Keratinocyte (primary cell): Measurements from ENCODE around the gene CCDC116. TPM values are rescaled to one million over a fixed set of nuclear protein-coding genes. Genes with fewer than 3 reads are reported as not detected.

ENCODE experiments used
- DNase-seq: peaks from one replicate; pipeline ENCODE4 v3.0.0-alpha.2; 2011; ENCODE audit warnings: low read depth, missing footprints, low spot score
- FAIRE-seq: peaks from 2 replicates; lab custom pipeline; 2011; peaks lifted over from hg19 to GRCh38; lab: Jason Lieb, UNC
- H2AFZ ChIP-seq: 2 replicates; pipeline ENCODE4 v1.6.0; 2012; ENCODE audit warnings: low read length, control low read depth, inconsistent platforms; ENCODE audit not compliant: control insufficient read depth
- H3K27ac ChIP-seq: 2 replicates; pipeline ENCODE4 v1.5.1; 2011; ENCODE audit warnings: low read length; ENCODE audit not compliant: control insufficient read depth, insufficient read depth
- H3K27me3 ChIP-seq: 3 replicates; pipeline ENCODE4 v1.6.0; 2011; ENCODE audit warnings: low read length; ENCODE audit not compliant: control insufficient read depth, insufficient read depth; ENCODE audit errors: extremely low read depth
- H3K36me3 ChIP-seq, 2 experiments: 2 replicates in 1 of 2; 3 replicates in 1 of 2; pipeline ENCODE4 v1.5.1; 2011; ENCODE audit warnings: low read length in 2 of 2, mild to moderate bottlenecking in 1 of 2; ENCODE audit not compliant: control insufficient read depth in 2 of 2, insufficient read depth in 2 of 2; ENCODE audit errors: extremely low read depth in 1 of 2
- H3K4me1 ChIP-seq: 3 replicates; pipeline ENCODE4 v1.5.1; 2011; ENCODE audit warnings: low read length; ENCODE audit not compliant: control insufficient read depth, insufficient read depth; ENCODE audit errors: extremely low read depth
- H3K4me2 ChIP-seq: 3 replicates; pipeline ENCODE4 v1.6.0; 2011; ENCODE audit warnings: low read depth, low read length; ENCODE audit not compliant: control insufficient read depth, insufficient read depth; ENCODE audit errors: extremely low read depth
- H3K4me3 ChIP-seq, 3 experiments: fragments of 200-600 bp in 1 of 3; sonication (generic) in 1 of 3; 2 replicates in 2 of 3; 3 replicates in 1 of 3; pipeline ENCODE4 v1.5.1; 2011 to 2016; ENCODE audit warnings: low read length in 3 of 3, mild to moderate bottlenecking in 3 of 3, control low read depth in 2 of 3, inconsistent platforms in 1 of 3, low read depth in 1 of 3, mixed read lengths in 1 of 3, mixed run types in 1 of 3, moderate library complexity in 1 of 3; ENCODE audit not compliant: control insufficient read depth in 2 of 3, insufficient read depth in 2 of 3; ENCODE audit errors: extremely low read depth in 1 of 3
- H3K79me2 ChIP-seq: 2 replicates; pipeline ENCODE4 v1.6.0; 2012; ENCODE audit warnings: low read length; ENCODE audit not compliant: control insufficient read depth, insufficient read depth
- H3K9ac ChIP-seq: 3 replicates; pipeline ENCODE4 v1.6.0; 2011; ENCODE audit warnings: low read length; ENCODE audit not compliant: control insufficient read depth, insufficient read depth; ENCODE audit errors: extremely low read depth
- H3K9me1 ChIP-seq: 3 replicates; pipeline ENCODE4 v1.6.0; 2011; ENCODE audit warnings: low read length; ENCODE audit not compliant: control insufficient read depth, insufficient read depth; ENCODE audit errors: extremely low read depth
- H3K9me3 ChIP-seq: 2 replicates; pipeline ENCODE4 v1.5.1; 2012; ENCODE audit warnings: low read depth, low read length; ENCODE audit not compliant: control insufficient read depth
- H4K20me1 ChIP-seq: 3 replicates; pipeline ENCODE4 v1.6.0; 2011; ENCODE audit warnings: low read length; ENCODE audit not compliant: control insufficient read depth, insufficient read depth; ENCODE audit errors: extremely low read depth
- EZH2 ChIP-seq: IDR thresholded peaks from one replicate; pipeline ENCODE4 v1.6.1; 2012; ENCODE audit warnings: inconsistent platforms, mild to moderate bottlenecking, low read length, moderate library complexity
- dilution Hi-C: fragments of 300-500 bp; cut with MboI; formaldehyde crosslinking; loops from one replicate; pipeline ENCODE4 v1.7.0; 2020; ENCODE audit warnings: low sequenced_read_pairs; ENCODE audit not compliant: extremely low pct_ligation_motif_present
- polyA plus RNA-seq, 5 experiments: library from polyadenylated mRNA; depleted of rRNA in 3 of 5; stranded (reverse) in 3 of 5; stranded (forward) in 1 of 5; unstranded in 1 of 5; fragments of >200 nt; gene quantifications; 1 replicate in 1 of 5; 2 replicates in 3 of 5; 3 replicates in 1 of 5; pipeline versions ENCODE4 v1.2.1 to v1.2.3, GENCODE V29; 2011 to 2012; ENCODE audit warnings: missing spikeins in 2 of 5, low read depth in 1 of 5, low replicate concordance in 1 of 5
- TF ChIP-seq, protein P1 (sequence below), 3 experiments: IDR thresholded peaks in 1 of 3; conservative IDR thresholded peaks in 1 of 3; optimal IDR thresholded peaks in 1 of 3; 2 replicates in 2 of 3; 3 replicates in 1 of 3; pipeline versions ENCODE3 to v1.5.1; 2011; ENCODE audit warnings: low read length in 3 of 3, mild to moderate bottlenecking in 3 of 3, moderate library complexity in 2 of 3, control low read depth in 1 of 3, inconsistent platforms in 1 of 3; ENCODE audit not compliant: insufficient read depth in 2 of 3; ENCODE audit errors: extremely low read depth in 1 of 3

CCDC116 gene
- polyA plus RNA-seq, 1 donor (not counting 4 experiments of a cell fraction or from before 2014, with no cell fraction given), result 0.03 TPM

DNA sequence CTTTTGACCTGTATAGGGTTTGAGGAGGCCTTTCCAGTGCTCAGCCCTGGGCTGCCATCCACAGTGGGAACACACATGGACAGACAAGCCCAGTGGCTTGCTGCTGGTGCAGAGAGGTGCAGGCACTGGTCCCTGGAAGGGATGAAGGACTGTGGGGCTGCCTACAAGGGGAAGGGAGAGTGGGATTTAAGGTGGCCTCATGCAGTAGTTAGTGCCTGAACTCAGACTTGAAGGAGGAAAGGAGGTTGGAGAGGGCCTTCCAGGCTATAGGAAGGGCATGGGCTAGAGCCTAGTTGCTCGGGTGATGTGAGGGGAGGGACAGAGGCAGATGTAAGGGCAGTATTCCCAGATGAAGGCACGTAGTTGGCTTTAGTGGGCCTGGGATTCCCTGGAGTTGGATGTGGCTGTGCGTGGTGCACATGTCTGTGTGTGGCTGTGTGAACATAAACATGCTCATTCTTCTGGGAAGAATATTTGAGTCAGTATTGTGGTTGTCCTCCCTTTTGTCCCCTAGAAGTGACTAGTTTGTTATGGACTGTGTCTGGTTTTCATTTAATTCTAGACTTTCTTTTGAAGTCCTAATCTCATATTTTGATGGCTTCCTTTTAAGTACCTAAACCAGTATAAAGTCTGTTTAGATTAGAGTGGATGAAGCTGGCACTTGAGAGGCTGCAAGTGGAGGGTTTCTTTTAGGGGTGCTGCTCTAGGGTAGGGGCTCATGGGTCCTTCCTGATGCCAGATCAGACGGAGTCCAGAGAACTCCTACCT, 21.2 kb upstream of the CCDC116 start:
- Histone ChIP-seq H3K4me1 (peaks cover 2% of the 10 kb centered on the region), H3K9me1 (no peaks in the 10 kb centered on the region), H3K27me3 (no peaks in the 10 kb centered on the region), H3K4me2 (no peak overlapping the region), H4K20me1 (peaks cover 23% of the 10 kb centered on the region), H3K36me3 (peaks cover 20 to 41% of the 10 kb centered on the region in 2 experiments), H3K4me3 (no peak overlapping the region), H3K9ac (no peak overlapping the region), H3K9me3 (no peaks in the 10 kb centered on the region), H2AFZ (no peak overlapping the region), H3K27ac (no peak overlapping the region), H3K79me2 (peaks cover 87% of the 10 kb centered on the region)
- no peak for TF ChIP-seq EZH2
- TF ChIP-seq, protein P1, sequence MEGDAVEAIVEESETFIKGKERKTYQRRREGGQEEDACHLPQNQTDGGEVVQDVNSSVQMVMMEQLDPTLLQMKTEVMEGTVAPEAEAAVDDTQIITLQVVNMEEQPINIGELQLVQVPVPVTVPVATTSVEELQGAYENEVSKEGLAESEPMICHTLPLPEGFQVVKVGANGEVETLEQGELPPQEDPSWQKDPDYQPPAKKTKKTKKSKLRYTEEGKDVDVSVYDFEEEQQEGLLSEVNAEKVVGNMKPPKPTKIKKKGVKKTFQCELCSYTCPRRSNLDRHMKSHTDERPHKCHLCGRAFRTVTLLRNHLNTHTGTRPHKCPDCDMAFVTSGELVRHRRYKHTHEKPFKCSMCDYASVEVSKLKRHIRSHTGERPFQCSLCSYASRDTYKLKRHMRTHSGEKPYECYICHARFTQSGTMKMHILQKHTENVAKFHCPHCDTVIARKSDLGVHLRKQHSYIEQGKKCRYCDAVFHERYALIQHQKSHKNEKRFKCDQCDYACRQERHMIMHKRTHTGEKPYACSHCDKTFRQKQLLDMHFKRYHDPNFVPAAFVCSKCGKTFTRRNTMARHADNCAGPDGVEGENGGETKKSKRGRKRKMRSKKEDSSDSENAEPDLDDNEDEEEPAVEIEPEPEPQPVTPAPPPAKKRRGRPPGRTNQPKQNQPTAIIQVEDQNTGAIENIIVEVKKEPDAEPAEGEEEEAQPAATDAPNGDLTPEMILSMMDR (optimal IDR thresholded peaks at IDR 0.05 in 1 of 3, IDR thresholded peaks at IDR 0.05 in 1 of 3, conservative IDR thresholded peaks at IDR 0.05 in 1 of 3; ENCODE audit: extremely low read depth in 1 of 3, insufficient read depth in 2 of 3, low read length in 3 of 3), result no peak
- FAIRE-seq (no peak), DNase-seq (no peak)
- dilution Hi-C loops, result no loop called here

DNA sequence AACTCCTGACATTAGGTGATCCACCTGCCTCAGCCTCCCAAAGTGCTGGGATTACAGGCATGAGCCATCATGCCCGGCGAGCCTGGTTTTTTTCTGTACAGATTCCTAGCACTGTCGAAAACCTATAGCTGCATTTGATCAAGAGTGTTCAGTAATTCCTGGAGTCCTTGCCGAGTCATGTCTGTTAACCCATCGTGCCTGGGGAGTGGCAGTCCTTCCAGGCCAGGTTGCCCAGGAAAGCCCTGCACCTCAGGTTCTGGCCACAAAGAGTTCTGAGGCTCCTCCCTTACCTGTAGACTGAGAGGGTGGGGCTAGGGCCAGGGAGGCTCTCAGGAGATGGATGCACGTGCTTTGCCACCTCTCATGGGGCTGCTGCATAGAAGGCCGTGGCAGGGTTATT, 19.7 kb upstream of the CCDC116 start:
- peaks cover 14% of the 10 kb centered on the region for H4K20me1 ChIP-seq
- DNase-seq (no peak), FAIRE-seq (peak; percentile 48)
- H3K9ac ChIP-seq, result no peak overlapping the region
- H3K9me3 ChIP-seq, result no peaks in the 10 kb centered on the region
- H3K4me2 ChIP-seq, result no peak overlapping the region
- H3K4me1 ChIP-seq, result peaks cover 2% of the 10 kb centered on the region
- H3K36me3 ChIP-seq, result peaks cover 20 to 41% of the 10 kb centered on the region in 2 experiments
- H3K27me3 ChIP-seq, result no peaks in the 10 kb centered on the region
- H3K79me2 ChIP-seq, result peaks cover 83% of the 10 kb centered on the region
- no peak overlapping the region for H3K4me3 ChIP-seq
- TF ChIP-seq, protein P1 (optimal IDR thresholded peaks at IDR 0.05 in 1 of 3, IDR thresholded peaks at IDR 0.05 in 1 of 3, conservative IDR thresholded peaks at IDR 0.05 in 1 of 3; ENCODE audit: extremely low read depth in 1 of 3, insufficient read depth in 2 of 3, low read length in 3 of 3), result no peak
- TF ChIP-seq EZH2, result no peak
- H3K9me1 ChIP-seq, result no peaks in the 10 kb centered on the region
- H2AFZ ChIP-seq, result no peak overlapping the region
- no peak overlapping the region for H3K27ac ChIP-seq
- dilution Hi-C loops, result no loop called here
